CD14-positive monocyte (primary cell): ENCODE data around the gene PBX3. TPM values are rescaled to one million over a fixed set of nuclear protein-coding genes. Genes with fewer than 3 reads are reported as not detected.
A peak's percentile ranks its signal among the peaks of the same experiment; 100 is the strongest.

Experiments used
- DNase-seq, 3 donors: peaks; one replicate each; pipeline ENCODE4 v3.0.0-alpha.2; 2011 to 2022
- H2AFZ ChIP-seq: 2 replicates; pipeline ENCODE4 v1.6.0; 2012; ENCODE audit warnings: mild to moderate bottlenecking, low read depth, low read length, inconsistent platforms; ENCODE audit not compliant: insufficient read depth, poor library complexity, severe bottlenecking
- H3K27ac ChIP-seq, 2 donors: 1 replicate in 1 of 2; 2 replicates in 1 of 2; pipeline ENCODE4 v1.5.1; 2012 to 2013; ENCODE audit warnings: low read length in 2 of 2, control low read depth in 1 of 2, inconsistent platforms in 1 of 2, low read depth in 1 of 2, mild to moderate bottlenecking in 1 of 2
- H3K27me3 ChIP-seq, 2 donors: one replicate each; pipeline versions ENCODE4 v1.6.0 to v1.6.1; 2011 to 2013; ENCODE audit warnings: low read length in 2 of 2; ENCODE audit not compliant: control insufficient read depth in 2 of 2, insufficient read depth in 2 of 2
- H3K36me3 ChIP-seq, 2 donors: replicated peaks in 1 of 2; 1 replicate in 1 of 2; 2 replicates in 1 of 2; pipeline versions ENCODE4 v1.5.1 to v1.6.1; 2012 to 2013; ENCODE audit warnings: low read length in 2 of 2, control low read depth in 1 of 2, inconsistent platforms in 1 of 2, mild to moderate bottlenecking in 1 of 2; ENCODE audit not compliant: insufficient read depth in 2 of 2, control insufficient read depth in 1 of 2
- H3K4me1 ChIP-seq, 2 donors: 1 replicate in 1 of 2; 2 replicates in 1 of 2; pipeline versions ENCODE4 v1.5.1 to v1.6.1; 2012 to 2013; ENCODE audit warnings: low read length in 2 of 2, control low read depth in 1 of 2, inconsistent platforms in 1 of 2, mild to moderate bottlenecking in 1 of 2, moderate library complexity in 1 of 2; ENCODE audit not compliant: insufficient read depth in 2 of 2, control insufficient read depth in 1 of 2
- H3K4me2 ChIP-seq: replicated peaks from 2 replicates; pipeline ENCODE3; 2012; ENCODE audit warnings: low read length, moderate library complexity, mild to moderate bottlenecking; ENCODE audit not compliant: poor library complexity, severe bottlenecking; ENCODE audit errors: extremely low read depth
- H3K4me3 ChIP-seq, 3 experiments: fragments of 200-600 bp in 1 of 3; sonication (generic) in 1 of 3; replicated peaks in 1 of 3; 1 replicate in 2 of 3; 2 replicates in 1 of 3; pipeline ENCODE4 v1.5.1; 2011 to 2013; ENCODE audit warnings: low read length in 3 of 3, mild to moderate bottlenecking in 3 of 3, control low read depth in 2 of 3, low read depth in 2 of 3, inconsistent platforms in 1 of 3, moderate library complexity in 1 of 3
- H3K79me2 ChIP-seq: 2 replicates; pipeline ENCODE4 v1.6.0; 2012; ENCODE audit warnings: mild to moderate bottlenecking, control low read depth, inconsistent platforms, low read length, moderate library complexity; ENCODE audit not compliant: insufficient read depth
- H3K9ac ChIP-seq: 2 replicates; pipeline ENCODE4 v1.6.0; 2017; ENCODE audit warnings: low read length, mild to moderate bottlenecking; ENCODE audit not compliant: insufficient read depth, poor library complexity, severe bottlenecking
- H3K9me3 ChIP-seq, 2 donors: replicated peaks in 1 of 2; 1 replicate in 1 of 2; 2 replicates in 1 of 2; pipeline versions ENCODE4 v1.5.1 to v1.6.1; 2012 to 2013; ENCODE audit warnings: low read length in 2 of 2, control low read depth in 1 of 2; ENCODE audit not compliant: control insufficient read depth in 1 of 2, insufficient read depth in 1 of 2
- H4K20me1 ChIP-seq: 2 replicates; pipeline ENCODE4 v1.6.0; 2012; ENCODE audit warnings: mild to moderate bottlenecking, low read length, control low read depth, moderate library complexity; ENCODE audit not compliant: insufficient read depth
- H3K27ac Mint-ChIP-seq, 7 donors: one replicate each; pipeline ENCODE4 v1.8.0; 2020; ENCODE audit warnings: mild to moderate bottlenecking in 7 of 7, mixed read lengths in 7 of 7, moderate library complexity in 6 of 7, inconsistent platforms in 2 of 7
- H3K27me3 Mint-ChIP-seq, 3 donors: one replicate each; pipeline ENCODE4 v1.8.0; 2021 to 2022; ENCODE audit warnings: low read depth in 3 of 3, mild to moderate bottlenecking in 3 of 3, mixed read lengths in 3 of 3, moderate library complexity in 3 of 3, inconsistent platforms in 1 of 3
- H3K36me3 Mint-ChIP-seq, 2 donors: one replicate each; pipeline ENCODE4 v1.8.0; 2020; ENCODE audit warnings: mixed read lengths in 2 of 2, inconsistent platforms in 1 of 2, mild to moderate bottlenecking in 1 of 2
- H3K4me1 Mint-ChIP-seq: one replicate; pipeline ENCODE4 v1.8.0; 2020; ENCODE audit warnings: mild to moderate bottlenecking, mixed read lengths
- H3K4me3 Mint-ChIP-seq, 2 donors: one replicate each; pipeline ENCODE4 v1.8.0; 2020; ENCODE audit warnings: mild to moderate bottlenecking in 2 of 2, mixed read lengths in 2 of 2, moderate library complexity in 1 of 2
- H3K9me3 Mint-ChIP-seq, 7 donors: one replicate each; pipeline ENCODE4 v1.8.0; 2020 to 2022; ENCODE audit warnings: mixed read lengths in 7 of 7, mild to moderate bottlenecking in 6 of 7, moderate library complexity in 6 of 7, inconsistent platforms in 2 of 7
- CTCF ChIP-seq: fragments of 200-600 bp; IDR thresholded peaks from one replicate; pipeline ENCODE4 v1.8.0; 2022; ENCODE audit warnings: antibody characterized with exemption, mild to moderate bottlenecking
- WGBS: methylation state at CpG from one replicate; pipeline ENCODE4 v1.1.5; 2013; ENCODE audit warnings: missing lambda C conversion rate; ENCODE audit not compliant: insufficient coverage; 5-methylcytosine and 5-hydroxymethylcytosine counted together
- intact Hi-C, 2 donors: fragments of 100-400 bp; cut with micrococcal nuclease; formaldehyde crosslinking; loops; one replicate each; pipeline versions ENCODE4 v1.15.0 to v1.15.1; 2023
- polyA plus RNA-seq, 3 donors: library from polyadenylated mRNA; depleted of rRNA in 1 of 3; unstranded in 2 of 3; stranded (reverse) in 1 of 3; fragments of 300-500 nt in 2 of 3; fragments of >200 nt in 1 of 3; fragmentation: Illumina TruSeq in 2 of 3; gene quantifications; 1 replicate in 2 of 3; 2 replicates in 1 of 3; pipeline ENCODE4 v1.2.3, GENCODE V29; 2012 to 2021

The PBX3 gene
- polyA plus RNA-seq, 3 donors, result 6.6 to 22.7 (median 7.1) TPM

- WGBS, result under 1% methylated on average over 88 of the region's 88 CpGs
- no peaks in the 10 kb centered on the region for H3K9me3 ChIP-seq
- TF ChIP-seq CTCF, result no peak
- H3K4me1 Mint-ChIP-seq, result peaks cover 36% of the 10 kb centered on the region
- peak overlapping the region; percentile 69 to 93 (median 83) for H3K4me3 ChIP-seq
- intact Hi-C loops, result loop anchor here (2.0 to 10.0 kb wide), 8 partner anchors 36 to 193 kb away; partner anchors contain the start of gene MAPKAP1 (in 1 of the 2)
- H3K9ac ChIP-seq, result peak overlapping the region; percentile 80
- peak in 2 of 3 donors; percentile 23 to 32 for DNase-seq
- H3K9me3 Mint-ChIP-seq, result no peaks in the 10 kb centered on the region
- H3K4me2 ChIP-seq, result peak overlapping the region; percentile 81
- H3K4me3 Mint-ChIP-seq, result peak overlapping the region; percentile 97 to 99
- peak overlapping the region; percentile 78 for H2AFZ ChIP-seq
- peaks cover 0 to 1% (median 0%) of the 10 kb centered on the region in 3 donors for H3K27me3 Mint-ChIP-seq
- peaks cover 14 to 36% of the 10 kb centered on the region in 2 donors for H3K4me1 ChIP-seq
- peaks cover 8% of the 10 kb centered on the region for H4K20me1 ChIP-seq
- peaks cover 0 to 2% of the 10 kb centered on the region in 2 donors for H3K36me3 ChIP-seq
- no peaks in the 10 kb centered on the region for H3K27me3 ChIP-seq
- H3K27ac Mint-ChIP-seq, result peak overlapping the region in 5 of 7 donors; percentile 62 to 90 (median 84)
- H3K36me3 Mint-ChIP-seq, result peaks cover 12 to 13% of the 10 kb centered on the region in 2 donors
- H3K79me2 ChIP-seq, result peaks cover 46% of the 10 kb centered on the region
- peak overlapping the region in 1 of 2 donors; percentile 75 for H3K27ac ChIP-seq
Measured at GRCh38 chr9:125747765-125748445, 732 bp downstream of the PBX3 start.

- Histone ChIP-seq H3K4me1 (peaks cover 14 to 36% of the 10 kb centered on the region in 2 donors), H3K9ac (peak overlapping the region; percentile 80), H4K20me1 (peaks cover 8% of the 10 kb centered on the region), H3K9me3 (no peaks in the 10 kb centered on the region), H3K27ac (peak overlapping the region in 1 of 2 donors; percentile 75), H3K36me3 (peaks cover 0 to 2% of the 10 kb centered on the region in 2 donors), H3K27me3 (no peaks in the 10 kb centered on the region), H3K4me3 (peak overlapping the region; percentile 69 to 93 (median 83)), H3K4me2 (peak overlapping the region; percentile 81), H3K79me2 (peaks cover 46% of the 10 kb centered on the region), H2AFZ (peak overlapping the region; percentile 78)
- TF ChIP-seq CTCF, result no peak
- Mint-ChIP-seq H3K27me3 (peaks cover 0 to 1% (median 0%) of the 10 kb centered on the region in 3 donors), H3K27ac (peak overlapping the region in 6 of 7 donors; percentile 60 to 90 (median 78)), H3K4me3 (peak overlapping the region; percentile 97 to 99), H3K36me3 (peaks cover 13% of the 10 kb centered on the region in 2 donors), H3K4me1 (peaks cover 36% of the 10 kb centered on the region), H3K9me3 (no peaks in the 10 kb centered on the region)
- intact Hi-C loops, result loop anchor here (5.0 to 10.0 kb wide), 7 partner anchors 36 to 194 kb away; partner anchors contain the start of gene MAPKAP1 (in 1 of the 2)
- WGBS, result 16% methylated on average over 26 of the region's 30 CpGs
- DNase-seq, result peak in 1 of 3 donors; percentile 5
Measured at GRCh38 chr9:125748446-125749099, 1.4 kb downstream of the PBX3 start.
